Skeletal muscle tissue (tissue), 4 donors: ENCODE results near the gene PCDHGA1. TPM values are rescaled to one million over a fixed set of nuclear protein-coding genes. Genes with fewer than 3 reads are reported as not detected.
"Not testable (repeated sequence)": the region's sequence is repeated elsewhere in the genome, so short reads cannot be mapped to it uniquely, and the experiment has no call there.

Experiments used
- H3K27ac ChIP-seq: one replicate; pipeline ENCODE4 v1.7.0; 2013; ENCODE audit warnings: mild to moderate bottlenecking, low read depth, low read length, inconsistent platforms
- H3K27me3 ChIP-seq, 3 donors: one replicate each; pipeline ENCODE4 v1.7.0; 2013; ENCODE audit warnings: low read length in 3 of 3; ENCODE audit not compliant: control insufficient read depth in 3 of 3, insufficient read depth in 3 of 3
- H3K36me3 ChIP-seq, 3 donors: one replicate each; pipeline ENCODE4 v1.7.0; 2013; ENCODE audit warnings: low read length in 3 of 3; ENCODE audit not compliant: control insufficient read depth in 3 of 3, insufficient read depth in 3 of 3
- H3K4me1 ChIP-seq, 3 donors: one replicate each; pipeline ENCODE4 v1.7.0; 2013; ENCODE audit warnings: low read length in 3 of 3, mild to moderate bottlenecking in 3 of 3; ENCODE audit not compliant: control insufficient read depth in 3 of 3, insufficient read depth in 3 of 3
- H3K4me3 ChIP-seq, 3 donors: one replicate each; pipeline ENCODE4 v1.7.0; 2013; ENCODE audit warnings: low read length in 3 of 3
- H3K9ac ChIP-seq, 3 donors: one replicate each; pipeline ENCODE4 v1.7.0; 2013; ENCODE audit warnings: low read length in 3 of 3, mild to moderate bottlenecking in 3 of 3, moderate library complexity in 2 of 3, low read depth in 1 of 3
- H3K9me3 ChIP-seq, 3 donors: one replicate each; pipeline ENCODE4 v1.7.0; 2013; ENCODE audit warnings: low read length in 3 of 3; ENCODE audit not compliant: control insufficient read depth in 3 of 3
- total RNA-seq: library from RNA; depleted of rRNA; stranded (reverse); fragments of >200 nt; gene quantifications from one replicate; pipeline ENCODE4 v1.2.3, GENCODE V29; 2014
- donor health status: Osteomylitis.

Gene PCDHGA1
- total RNA-seq, 1 donor from 2014 or later: 0.52 TPM

DNA sequence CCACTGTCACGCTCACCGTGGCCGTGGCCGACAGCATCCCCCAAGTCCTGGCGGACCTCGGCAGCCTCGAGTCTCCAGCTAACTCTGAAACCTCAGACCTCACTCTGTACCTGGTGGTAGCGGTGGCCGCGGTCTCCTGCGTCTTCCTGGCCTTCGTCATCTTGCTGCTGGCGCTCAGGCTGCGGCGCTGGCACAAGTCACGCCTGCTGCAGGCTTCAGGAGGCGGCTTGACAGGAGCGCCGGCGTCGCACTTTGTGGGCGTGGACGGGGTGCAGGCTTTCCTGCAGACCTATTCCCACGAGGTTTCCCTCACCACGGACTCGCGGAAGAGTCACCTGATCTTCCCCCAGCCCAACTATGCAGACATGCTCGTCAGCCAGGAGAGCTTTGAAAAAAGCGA, 102.4 kb downstream of the PCDHGA1 start:
- H3K9ac ChIP-seq, H3K36me3 ChIP-seq, H3K4me1 ChIP-seq, H3K27me3 ChIP-seq, H3K27ac ChIP-seq: not testable (repeated sequence)
- Histone ChIP-seq H3K4me3 (peak overlapping the region in 1 of 3 donors; percentile 14), H3K9me3 (peaks cover 2 to 21% (median 6%) of the 10 kb centered on the region in 3 donors)

DNA sequence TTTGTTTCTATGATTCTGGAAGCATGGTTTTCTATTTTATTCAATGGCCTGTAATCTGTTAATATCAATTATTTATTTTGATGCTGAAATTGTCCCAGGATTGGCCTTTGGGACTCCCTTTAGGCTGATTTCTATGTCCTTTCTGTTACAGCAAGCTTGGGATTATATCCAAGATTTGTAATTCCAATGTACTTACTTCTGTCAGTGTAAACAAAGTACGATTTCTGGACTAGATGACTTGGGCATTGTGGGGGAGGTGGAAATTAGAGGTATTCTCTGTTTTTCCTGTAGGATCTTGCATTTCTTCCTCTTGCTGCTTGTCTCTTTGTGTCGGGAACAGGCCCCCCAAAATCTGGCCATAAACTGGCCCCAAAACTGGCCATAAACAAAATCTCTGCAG, 103.7 kb downstream of the PCDHGA1 start:
- H3K9me3 ChIP-seq: peaks cover 0 to 15% (median 5%) of the 10 kb centered on the region in 3 donors
- H3K27me3 ChIP-seq: no peaks in the 10 kb centered on the region
- no peak overlapping the region for H3K9ac ChIP-seq
- no peak overlapping the region for H3K4me3 ChIP-seq
- H3K27ac ChIP-seq: no peak overlapping the region
- peaks cover 0 to 4% (median 3%) of the 10 kb centered on the region in 3 donors for H3K36me3 ChIP-seq
- peaks cover 2 to 8% (median 4%) of the 10 kb centered on the region in 3 donors for H3K4me1 ChIP-seq

DNA sequence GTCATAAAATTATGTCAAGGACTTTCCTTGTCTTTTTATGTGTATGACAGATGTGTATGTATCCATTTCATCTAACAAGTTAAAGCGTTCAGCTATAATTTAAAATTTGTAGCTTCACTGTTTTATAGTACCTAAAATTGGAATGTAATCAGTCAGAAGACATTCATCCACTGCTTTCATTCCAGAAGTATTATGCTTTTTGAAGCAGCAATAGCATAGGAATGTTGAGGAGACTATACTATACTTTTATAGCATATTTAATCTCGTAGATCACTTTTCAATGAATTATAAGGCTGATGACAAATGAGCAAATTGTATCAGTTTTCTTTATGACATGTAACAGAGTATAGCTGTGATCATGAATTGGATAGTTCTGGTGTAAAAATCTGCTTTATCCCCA, 106.9 kb downstream of the PCDHGA1 start:
- H3K4me3 ChIP-seq: no peak overlapping the region
- no peak overlapping the region for H3K27ac ChIP-seq
- no peak overlapping the region for H3K9ac ChIP-seq
- no peaks in the 10 kb centered on the region for H3K27me3 ChIP-seq
- peaks cover 0 to 5% (median 0%) of the 10 kb centered on the region in 3 donors for H3K36me3 ChIP-seq
- peaks cover 3 to 10% (median 3%) of the 10 kb centered on the region in 3 donors for H3K9me3 ChIP-seq
- H3K4me1 ChIP-seq: peaks cover 0 to 3% (median 0%) of the 10 kb centered on the region in 3 donors

DNA sequence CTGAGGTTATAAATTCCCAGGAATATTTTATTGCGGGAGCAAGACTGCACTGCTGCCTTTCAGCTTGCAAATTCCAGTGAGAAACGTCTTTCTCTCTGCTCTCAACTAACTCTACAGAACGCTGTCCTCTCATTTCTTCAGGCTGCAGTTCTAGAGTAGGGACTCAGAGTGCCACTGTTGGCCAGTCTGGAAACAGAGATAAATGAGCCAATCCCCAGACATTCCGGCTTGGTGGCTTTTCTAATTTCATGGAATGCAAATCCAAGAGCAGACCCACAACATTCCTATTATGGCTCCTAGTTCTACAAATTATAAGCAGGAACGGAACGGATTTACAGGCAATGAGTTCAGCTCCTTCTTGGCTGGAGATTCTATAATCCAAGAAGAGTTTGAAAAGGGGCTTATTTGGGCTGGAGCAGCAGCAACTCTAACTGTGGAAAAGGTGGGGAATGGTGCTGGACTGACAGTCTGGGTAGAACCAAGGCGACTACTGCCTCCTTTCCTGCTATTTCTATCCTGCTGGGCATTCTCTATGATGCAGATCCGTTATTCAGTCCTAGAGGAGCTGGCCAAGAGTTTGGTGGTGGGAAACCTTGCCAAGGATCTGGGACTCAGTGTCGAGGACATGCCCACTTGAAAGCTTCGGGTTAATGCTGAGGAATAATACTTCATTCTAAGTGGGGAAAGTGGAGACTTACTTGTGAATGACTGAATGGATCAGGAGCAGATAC, 109.3 kb downstream of the PCDHGA1 start:
- no peak overlapping the region for H3K4me3 ChIP-seq
- peaks cover 0 to 5% (median 0%) of the 10 kb centered on the region in 3 donors for H3K36me3 ChIP-seq
- H3K9me3 ChIP-seq: peaks cover 3 to 10% (median 3%) of the 10 kb centered on the region in 3 donors
- no peaks in the 10 kb centered on the region for H3K4me1 ChIP-seq
- no peak overlapping the region for H3K27ac ChIP-seq
- H3K27me3 ChIP-seq: no peaks in the 10 kb centered on the region
- no peak overlapping the region for H3K9ac ChIP-seq

DNA sequence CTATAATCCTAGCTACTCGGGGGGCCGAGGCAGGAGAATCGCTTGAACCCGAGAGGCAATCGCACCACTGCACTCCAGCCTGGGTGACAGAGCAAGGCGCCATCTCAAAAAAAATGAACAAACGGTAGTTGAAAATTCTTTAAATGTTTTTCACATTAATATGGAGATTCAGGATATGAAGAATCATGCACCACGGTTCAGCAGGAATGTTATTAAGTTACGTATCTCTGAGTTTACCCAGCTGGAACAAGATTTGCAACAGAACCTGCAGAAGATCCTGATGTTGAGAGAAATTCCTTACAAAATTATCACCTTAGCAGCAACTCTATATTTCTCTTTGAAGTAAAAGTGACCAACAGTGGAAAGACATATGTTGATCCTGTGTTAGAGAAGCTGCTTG, 110.0 kb downstream of the PCDHGA1 start:
- Histone ChIP-seq H3K4me3 (no peak overlapping the region), H3K9ac (no peak overlapping the region), H3K4me1 (no peaks in the 10 kb centered on the region), H3K9me3 (peaks cover 3 to 10% (median 3%) of the 10 kb centered on the region in 3 donors), H3K36me3 (peaks cover 0 to 5% (median 0%) of the 10 kb centered on the region in 3 donors), H3K27ac (no peak overlapping the region), H3K27me3 (no peaks in the 10 kb centered on the region)

DNA sequence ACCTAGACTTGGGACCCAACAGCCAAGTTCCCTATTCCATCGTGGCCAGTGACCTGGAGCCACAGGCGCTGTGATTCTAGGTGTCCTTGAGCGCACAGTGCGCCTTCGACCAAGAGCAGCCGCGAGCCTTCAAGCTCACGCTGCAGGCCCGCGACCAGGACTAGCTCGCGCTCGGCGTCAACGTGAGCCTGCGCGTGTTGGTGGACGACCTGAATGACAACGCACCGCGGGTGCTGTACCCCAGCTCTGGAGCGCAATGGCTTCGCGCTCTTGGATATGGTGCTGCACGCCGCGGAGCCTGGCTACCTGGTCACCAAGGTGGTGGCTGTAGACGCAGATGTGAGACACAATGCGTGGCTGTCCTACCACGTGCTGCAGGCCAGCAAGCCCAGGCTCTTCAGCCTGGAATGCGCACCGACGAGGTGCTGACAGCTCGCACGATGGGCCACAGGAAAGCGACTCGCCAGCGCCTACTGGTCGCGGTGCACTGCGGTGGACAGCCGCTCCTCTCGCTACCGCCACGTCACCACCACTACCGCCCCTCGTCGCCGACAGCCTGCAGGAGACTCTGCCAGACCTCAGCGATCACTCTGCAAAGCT, 111.4 kb downstream of the PCDHGA1 start:
- H3K9ac ChIP-seq: no peak overlapping the region
- H3K27me3 ChIP-seq: no peaks in the 10 kb centered on the region
- H3K4me3 ChIP-seq: peak overlapping the region in 1 of 3 donors; percentile 1
- no peak overlapping the region for H3K27ac ChIP-seq
- H3K9me3 ChIP-seq: peaks cover 3 to 10% (median 3%) of the 10 kb centered on the region in 3 donors
- peaks cover 0 to 5% (median 0%) of the 10 kb centered on the region in 3 donors for H3K36me3 ChIP-seq
- H3K4me1 ChIP-seq: no peaks in the 10 kb centered on the region

DNA sequence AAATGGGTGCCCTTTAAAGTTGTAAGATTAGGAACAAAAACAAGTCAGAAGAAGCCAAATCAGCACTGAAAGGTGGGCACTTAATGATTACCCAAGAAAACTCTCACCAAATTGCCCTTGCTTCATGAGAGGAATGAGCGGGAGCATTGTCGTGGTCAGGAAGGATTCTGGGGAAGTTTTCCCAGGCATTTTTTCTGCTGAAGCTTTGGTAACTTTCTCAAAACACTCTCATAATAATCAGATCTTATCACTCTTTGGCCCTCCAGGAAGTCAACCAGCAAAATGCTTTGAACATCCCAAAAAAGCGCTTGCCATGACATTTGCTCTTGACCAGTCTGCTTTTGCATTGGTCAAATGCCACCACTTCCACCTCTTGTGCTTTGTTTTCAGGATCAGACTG, 135.0 kb downstream of the PCDHGA1 start:
- Histone ChIP-seq H3K9ac (no peak overlapping the region), H3K4me3 (no peak overlapping the region), H3K27me3 (no peaks in the 10 kb centered on the region), H3K27ac (no peak overlapping the region), H3K9me3 (no peaks in the 10 kb centered on the region), H3K4me1 (no peaks in the 10 kb centered on the region), H3K36me3 (no peaks in the 10 kb centered on the region)

DNA sequence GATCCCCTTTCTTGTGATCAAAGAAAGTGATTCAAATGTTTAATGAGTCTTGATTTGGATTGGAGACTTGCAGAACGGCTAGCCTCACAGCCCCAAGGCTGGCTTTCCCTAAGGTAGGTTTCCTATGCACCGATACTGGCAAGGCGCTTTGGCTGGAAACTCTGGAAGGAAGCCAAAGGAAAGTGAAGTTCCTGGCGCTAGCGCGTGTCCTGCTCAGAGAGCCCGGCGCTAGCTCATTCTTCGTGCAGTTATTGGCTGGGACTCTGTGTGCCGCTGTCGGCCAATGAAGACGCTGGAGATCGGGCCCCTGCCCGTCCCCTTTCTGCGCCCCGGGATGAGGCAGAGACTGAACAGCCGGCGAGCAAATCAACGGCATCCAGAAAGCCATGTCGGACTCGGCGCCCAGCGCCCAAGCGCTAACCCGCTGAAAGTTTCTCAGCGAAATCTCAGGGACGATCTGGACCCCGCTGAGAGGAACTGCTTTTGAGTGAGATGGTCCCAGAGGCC, 145.4 kb downstream of the PCDHGA1 start, which contains the start of gene PCDHGC3:
Gene PCDHGC3 (plus strand): TSS at position 342 of the 507 bp plus-strand sequence. CDS start 151 bp downstream, at position 493.
- Histone ChIP-seq H3K27ac (peak within 1 kb of the TSS; percentile 89), H3K9ac (peak within 1 kb of the TSS; percentile 84 to 94 (median 92)), H3K4me1 (peaks cover 38 to 45% (median 43%) of the 10 kb centered on the region in 3 donors), H3K9me3 (no peaks in the 10 kb centered on the region), H3K27me3 (no peaks in the 10 kb centered on the region), H3K4me3 (peak within 1 kb of the TSS; percentile 91 to 96 (median 96)), H3K36me3 (no peaks in the 10 kb centered on the region)

DNA sequence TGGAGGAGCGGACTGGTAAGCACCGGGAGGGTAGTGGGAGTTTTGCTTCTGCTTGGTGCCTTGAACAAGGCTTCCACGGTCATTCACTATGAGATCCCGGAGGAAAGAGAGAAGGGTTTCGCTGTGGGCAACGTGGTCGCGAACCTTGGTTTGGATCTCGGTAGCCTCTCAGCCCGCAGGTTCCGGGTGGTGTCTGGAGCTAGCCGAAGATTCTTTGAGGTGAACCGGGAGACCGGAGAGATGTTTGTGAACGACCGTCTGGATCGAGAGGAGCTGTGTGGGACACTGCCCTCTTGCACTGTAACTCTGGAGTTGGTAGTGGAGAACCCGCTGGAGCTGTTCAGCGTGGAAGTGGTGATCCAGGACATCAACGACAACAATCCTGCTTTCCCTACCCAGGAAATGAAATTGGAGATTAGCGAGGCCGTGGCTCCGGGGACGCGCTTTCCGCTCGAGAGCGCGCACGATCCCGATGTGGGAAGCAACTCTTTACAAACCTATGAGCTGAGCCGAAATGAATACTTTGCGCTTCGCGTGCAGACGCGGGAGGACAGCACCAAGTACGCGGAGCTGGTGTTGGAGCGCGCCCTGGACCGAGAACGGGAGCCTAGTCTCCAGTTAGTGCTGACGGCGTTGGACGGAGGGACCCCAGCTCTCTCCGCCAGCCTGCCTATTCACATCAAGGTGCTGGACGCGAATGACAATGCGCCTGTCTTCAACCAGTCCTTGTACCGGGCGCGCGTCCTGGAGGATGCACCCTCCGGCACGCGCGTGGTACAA, 146.0 kb downstream of the PCDHGA1 start:
- no peaks in the 10 kb centered on the region for H3K27me3 ChIP-seq
- H3K4me1 ChIP-seq: peaks cover 40 to 46% (median 45%) of the 10 kb centered on the region in 3 donors
- H3K9me3 ChIP-seq: no peaks in the 10 kb centered on the region
- H3K4me3 ChIP-seq: peak overlapping the region; percentile 91 to 96 (median 96)
- H3K9ac ChIP-seq: peak overlapping the region; percentile 84 to 94 (median 92)
- no peaks in the 10 kb centered on the region for H3K36me3 ChIP-seq
- peak overlapping the region; percentile 89 for H3K27ac ChIP-seq
